ENCODE data around the gene NDUFB4. TPM values are rescaled to one million over a fixed set of nuclear protein-coding genes. Genes with fewer than 3 reads are reported as not detected.

Gene NDUFB4
- 91.4 and 119 TPM in 2 replicates for total RNA-seq

GRCh38 chr3:120596116-120596852 lies at the start of gene NDUFB4:
Gene NDUFB4 (plus strand): TSS chr3:120596336. CDS start chr3:120596360, 24 bp downstream.

Other genes starting within 250 kb of the NDUFB4 start
- gene LRRC58, start 247.0 kb upstream of the NDUFB4 start, total RNA-seq: 10.4 and 15.4 TPM in 2 replicates
- 500 and 637 TPM in 2 replicates for gene FSTL1, start 145.3 kb upstream of the NDUFB4 start, total RNA-seq
- not detected in 2 replicates for gene HGD, start 85.9 kb downstream of the NDUFB4 start, total RNA-seq
- gene RABL3, start 146.2 kb downstream of the NDUFB4 start, total RNA-seq: 20.2 and 28.0 TPM in 2 replicates
- 9.0 and 26.5 TPM in 2 replicates for gene GTF2E1, start 146.4 kb downstream of the NDUFB4 start, total RNA-seq

All from myometrial cell (primary cell).